C4-2B (cell line): ENCODE data around the gene SETD6.

Experiments used
- CTCF ChIP-seq: fragments of 450-650 bp; conservative IDR thresholded peaks from 2 replicates; pipeline ENCODE4 v1.5.1; 2017; ENCODE audit warnings: mild to moderate bottlenecking
- ZFX ChIP-seq: fragments of 450-650 bp; IDR thresholded peaks from 2 replicates; pipeline ENCODE4 v1.6.1; 2017

GRCh38 chr16:58515871-58516767, 802 bp downstream of the SETD6 start:
- TF ChIP-seq CTCF (peak; percentile 29), ZFX (peak; percentile 59)
